HG02642 (cell line): ENCODE measurements around the gene FAM185A.
"Not testable (repeated sequence)": the region's sequence is repeated elsewhere in the genome, so short reads cannot be mapped to it uniquely, and the experiment has no call there.

ENCODE experiments used
- ATAC-seq: cut with Tn5 transposase; IDR thresholded peaks from one replicate; pipeline ENCODE4 v1.9.1; 2021; ENCODE audit warnings: mild to moderate bottlenecking; ENCODE audit not compliant: unreplicated experiment, poor library complexity

Gene FAM185A

DNA sequence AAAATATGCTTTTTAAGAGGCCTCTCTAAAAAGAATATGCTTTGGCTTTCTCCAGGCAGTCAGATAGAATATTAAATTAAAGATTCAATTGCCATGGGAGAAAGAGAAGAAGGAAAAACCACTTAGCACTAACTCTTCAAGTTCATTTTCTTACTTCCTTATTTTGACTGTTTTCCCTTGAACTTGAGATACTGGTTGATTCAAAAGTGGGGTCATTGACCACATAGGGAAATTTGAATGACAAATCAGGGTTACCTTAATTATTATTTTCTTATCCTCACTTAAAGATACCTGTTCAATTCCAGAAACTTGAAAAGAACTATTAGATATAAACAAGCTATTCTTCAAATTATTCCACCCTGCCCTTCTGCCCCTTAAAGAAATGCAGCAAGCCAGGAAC is 27.4 kb downstream of the FAM185A start:
- ATAC-seq, result not testable (repeated sequence)

DNA sequence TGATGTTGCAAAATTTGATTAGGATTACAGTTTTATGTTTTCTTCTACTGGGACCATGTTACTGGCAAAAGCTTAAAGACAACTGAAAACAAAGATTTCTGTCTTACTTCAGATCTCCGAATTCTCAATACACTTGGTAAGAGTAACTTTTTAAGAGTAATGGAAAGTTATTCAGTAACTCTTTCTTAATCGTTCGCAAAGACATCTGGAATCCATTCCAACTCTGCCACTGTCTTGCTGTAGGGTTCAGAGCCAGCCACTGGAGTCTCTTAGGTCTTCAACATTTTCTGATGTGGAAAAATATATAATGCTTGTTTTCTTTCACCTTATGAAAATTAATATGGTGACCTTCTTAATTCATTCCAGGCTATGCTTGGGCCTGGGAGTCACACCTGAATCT is 29.9 kb downstream of the FAM185A start:
- not testable (repeated sequence) for ATAC-seq

DNA sequence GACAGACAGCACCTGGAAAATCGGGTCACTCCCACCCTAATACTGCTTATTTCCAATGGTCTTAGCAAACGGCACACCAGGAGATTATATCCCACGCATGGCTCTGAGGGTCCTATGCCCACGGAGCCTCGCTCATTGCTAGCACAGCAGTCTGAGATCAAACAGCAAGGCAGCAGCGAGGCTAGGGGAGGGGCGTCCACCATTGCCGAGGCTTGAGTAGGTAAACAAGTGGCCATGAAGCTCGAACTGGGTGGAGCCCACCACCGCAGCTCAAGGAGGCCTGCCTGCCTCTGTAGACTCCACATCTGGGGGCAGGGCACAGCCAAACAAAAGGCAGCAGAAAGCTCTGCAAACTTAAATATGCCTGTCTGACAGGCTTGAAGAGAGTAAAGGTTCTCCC is 32.1 kb downstream of the FAM185A start:
- not testable (repeated sequence) for ATAC-seq

DNA sequence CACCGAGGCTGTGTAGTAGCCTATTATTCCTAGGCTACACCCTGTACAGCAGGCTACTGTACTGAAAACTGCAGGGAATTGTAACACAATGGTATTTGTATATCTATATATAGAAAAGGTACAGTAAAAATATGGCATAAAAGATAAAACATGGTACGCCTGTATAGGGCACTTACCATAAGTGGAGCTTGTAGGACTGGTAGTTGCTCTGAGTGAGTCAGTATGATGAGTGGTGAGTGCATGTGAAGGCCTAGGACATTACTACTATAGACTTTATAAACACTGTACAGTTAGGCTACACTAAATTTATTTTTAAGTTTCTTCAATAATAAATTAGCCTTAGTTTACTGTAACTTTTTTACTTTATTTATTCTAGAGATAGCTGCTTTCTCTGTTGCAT is 40.0 kb downstream of the FAM185A start:
- not testable (repeated sequence) for ATAC-seq

DNA sequence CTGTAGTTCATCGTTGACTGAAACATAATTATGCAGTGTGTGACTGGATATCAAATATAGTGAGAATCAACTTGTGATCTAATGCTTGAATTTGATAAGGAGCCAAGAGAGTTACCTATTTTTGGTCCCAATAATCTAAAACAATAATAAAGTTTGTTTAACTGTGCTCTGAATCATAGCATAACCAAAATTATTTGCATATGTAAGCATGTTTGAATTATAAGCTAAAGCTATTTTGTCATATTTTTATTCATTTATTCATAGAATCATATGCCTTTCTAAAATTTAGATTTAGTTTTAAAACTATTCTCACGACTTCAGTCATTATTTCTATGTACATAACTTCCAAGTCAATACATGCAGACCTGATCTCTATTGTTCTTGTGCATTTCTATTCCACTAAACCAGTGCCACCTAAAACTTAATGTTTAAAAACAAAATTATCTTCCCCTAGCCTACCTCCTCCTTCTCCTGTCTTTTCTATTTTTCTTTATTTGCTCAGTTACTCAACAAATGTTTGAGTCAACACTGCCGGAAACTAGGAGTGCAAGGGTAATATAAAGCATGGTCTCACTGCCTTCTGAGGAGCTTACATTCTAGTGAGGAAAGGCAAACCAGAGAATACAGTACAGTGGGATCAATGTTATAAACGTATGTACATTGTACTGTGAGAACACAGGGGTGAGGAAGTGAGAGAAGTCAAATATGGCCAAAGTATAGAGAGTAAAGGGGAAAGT is 41.7 kb downstream of the FAM185A start:
- ATAC-seq, result not testable (repeated sequence)

DNA sequence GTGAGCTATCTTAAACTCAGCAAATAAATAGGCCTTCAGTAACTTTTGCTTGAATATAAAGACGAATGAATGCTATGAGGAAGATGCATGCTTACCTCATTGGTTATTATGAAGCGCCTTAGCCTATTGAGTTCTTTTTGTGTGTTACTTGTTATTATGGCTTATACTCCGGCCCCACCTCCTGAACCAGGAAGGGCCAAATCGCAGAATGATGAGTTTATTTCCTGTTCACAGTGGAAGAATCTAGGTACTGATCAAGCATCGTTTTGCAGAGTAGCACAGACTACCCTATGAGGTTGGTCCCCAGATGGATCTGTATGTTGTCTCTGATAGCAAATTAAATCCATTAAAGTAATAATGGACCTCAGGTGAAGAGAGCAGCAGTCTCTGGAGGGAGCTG is 42.6 kb downstream of the FAM185A start:
- ATAC-seq, result not testable (repeated sequence)

DNA sequence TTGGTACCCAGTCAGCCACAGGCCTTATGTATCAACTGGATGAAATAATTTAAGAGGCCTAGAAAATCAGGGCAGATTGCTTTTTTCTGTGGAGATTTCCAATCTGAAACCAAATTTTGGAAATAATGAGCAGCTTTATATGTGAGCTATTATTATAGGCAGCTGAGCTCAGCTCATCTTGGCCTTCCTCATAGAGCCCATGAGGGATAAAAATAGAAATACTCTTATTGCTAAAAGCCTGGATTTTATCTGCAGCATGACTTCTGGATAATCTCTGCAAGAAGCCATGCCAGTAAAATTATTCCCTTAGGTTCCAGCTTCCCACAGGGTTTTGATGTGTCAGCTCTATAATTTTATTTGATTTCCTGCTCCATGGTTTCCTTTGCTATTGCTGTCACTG is 43.0 kb downstream of the FAM185A start:
- ATAC-seq, result not testable (repeated sequence)

DNA sequence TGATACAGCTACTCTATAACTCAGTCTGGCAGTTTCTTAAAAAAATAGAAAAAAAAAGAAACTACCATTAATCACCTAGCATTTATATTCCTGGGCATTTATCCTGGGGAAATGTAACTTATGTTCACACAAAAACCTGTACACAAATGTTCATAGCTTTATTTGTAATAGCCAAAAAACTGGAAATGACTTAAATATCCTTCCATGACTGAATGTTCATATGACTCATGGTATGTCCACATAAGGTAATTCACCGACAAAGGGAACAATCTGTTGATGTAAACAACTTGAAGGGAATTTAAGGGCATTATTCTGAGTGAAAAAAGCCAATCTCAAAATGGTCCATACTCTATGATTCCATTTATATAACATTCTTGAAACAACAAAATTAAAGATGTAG is 45.8 kb downstream of the FAM185A start:
- not testable (repeated sequence) for ATAC-seq

DNA sequence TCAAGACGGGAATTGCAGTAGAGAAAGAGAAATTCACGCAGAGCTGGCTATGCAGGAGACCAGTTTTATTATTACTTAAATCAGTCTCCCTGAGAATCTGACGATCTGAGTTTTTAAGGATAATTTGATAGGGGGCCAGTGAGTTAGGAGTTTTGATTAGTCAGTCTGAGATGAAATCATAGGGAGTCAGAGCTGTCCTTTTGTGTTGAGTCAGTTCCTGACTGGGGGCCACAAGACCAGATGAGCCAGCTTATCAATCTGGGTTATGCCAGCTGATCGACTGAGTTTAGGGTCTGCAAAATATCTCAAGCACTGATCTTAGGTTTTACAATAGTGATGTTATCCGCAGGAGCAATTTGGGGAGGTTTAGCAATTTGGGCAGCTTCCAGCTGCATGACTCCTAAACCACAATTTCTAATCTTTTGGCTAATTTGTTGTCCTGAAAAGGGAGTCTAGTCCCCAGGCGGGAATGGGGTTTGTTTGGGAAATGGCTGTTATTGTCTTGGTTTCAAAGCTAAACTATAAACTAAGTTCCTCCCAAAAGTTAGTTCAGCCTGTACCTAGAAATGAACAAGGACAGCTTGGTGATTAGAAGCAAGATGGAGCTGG is 47.3 kb downstream of the FAM185A start:
- ATAC-seq, result not testable (repeated sequence)

DNA sequence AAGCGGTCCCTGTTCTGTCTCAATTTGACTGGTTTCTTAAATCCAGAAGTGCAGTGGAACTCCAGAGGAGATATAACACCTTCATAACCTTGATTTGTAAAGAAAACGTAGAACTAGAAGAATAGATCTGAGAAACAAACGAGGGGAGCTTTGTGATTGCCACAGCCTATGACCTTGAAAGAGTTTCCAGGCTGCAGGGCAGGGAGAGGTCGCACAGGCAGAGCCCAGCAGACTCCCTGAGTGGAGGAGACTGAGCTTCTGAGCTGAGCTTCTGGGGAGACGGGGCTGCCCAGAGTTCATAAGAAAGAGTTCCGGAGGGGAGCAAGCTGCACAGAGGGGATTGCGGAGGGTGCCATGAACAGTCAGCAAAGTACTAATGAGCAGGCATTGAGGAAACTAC is 57.8 kb downstream of the FAM185A start:
- no peak for ATAC-seq

DNA sequence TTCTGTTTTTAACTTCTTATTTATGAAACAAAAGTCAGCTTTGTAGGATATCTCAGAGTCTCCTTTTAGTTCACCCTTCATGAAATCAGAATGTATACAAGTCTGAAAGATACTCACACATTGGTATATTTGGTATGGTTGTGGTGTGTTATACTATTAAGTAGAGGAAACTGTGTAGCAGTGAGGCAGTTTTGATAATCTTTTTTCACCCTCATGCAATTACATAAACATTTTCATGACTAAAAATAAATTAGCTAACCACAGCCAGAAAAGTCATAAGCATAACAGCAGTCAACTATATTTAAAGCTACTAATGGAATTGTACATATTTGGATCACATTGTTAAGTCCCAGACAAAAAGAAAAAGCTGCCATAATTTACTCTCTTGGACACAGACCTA is 62.1 kb downstream of the FAM185A start:
- ATAC-seq, result no peak

DNA sequence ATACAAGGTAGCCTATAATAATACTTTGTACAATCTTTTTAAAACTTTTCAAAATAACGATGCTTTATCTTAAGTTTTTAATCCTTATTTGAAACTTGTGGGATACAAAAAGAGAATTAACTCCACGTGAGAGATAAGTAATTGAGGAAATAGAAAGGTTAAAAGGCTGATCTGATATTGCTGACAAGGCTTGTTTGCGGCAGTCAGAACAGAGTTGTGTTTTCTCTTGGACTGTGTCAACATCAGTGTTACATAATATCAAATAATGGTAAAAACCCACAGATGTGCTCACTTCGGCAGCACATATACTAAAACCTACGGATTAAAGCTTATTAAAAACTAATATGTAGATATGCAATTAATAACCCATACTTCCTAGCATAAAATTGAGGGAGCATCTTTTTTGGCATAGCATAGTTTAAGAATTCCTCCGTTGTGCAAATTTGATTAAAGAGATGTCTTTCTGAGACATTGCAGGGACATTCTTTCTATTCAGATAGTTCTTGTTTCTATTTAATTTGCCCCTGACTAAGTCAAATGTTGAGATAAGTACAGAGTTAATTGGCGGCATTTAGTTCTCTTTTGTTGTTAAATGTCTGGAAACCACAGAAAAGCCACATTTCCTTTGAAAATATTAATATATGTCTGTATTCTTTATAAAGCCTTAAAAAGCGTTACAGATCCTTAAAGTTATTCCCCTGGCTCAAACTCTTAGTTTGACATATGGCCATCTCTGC is 63.3 kb downstream of the FAM185A start:
- no peak for ATAC-seq

DNA sequence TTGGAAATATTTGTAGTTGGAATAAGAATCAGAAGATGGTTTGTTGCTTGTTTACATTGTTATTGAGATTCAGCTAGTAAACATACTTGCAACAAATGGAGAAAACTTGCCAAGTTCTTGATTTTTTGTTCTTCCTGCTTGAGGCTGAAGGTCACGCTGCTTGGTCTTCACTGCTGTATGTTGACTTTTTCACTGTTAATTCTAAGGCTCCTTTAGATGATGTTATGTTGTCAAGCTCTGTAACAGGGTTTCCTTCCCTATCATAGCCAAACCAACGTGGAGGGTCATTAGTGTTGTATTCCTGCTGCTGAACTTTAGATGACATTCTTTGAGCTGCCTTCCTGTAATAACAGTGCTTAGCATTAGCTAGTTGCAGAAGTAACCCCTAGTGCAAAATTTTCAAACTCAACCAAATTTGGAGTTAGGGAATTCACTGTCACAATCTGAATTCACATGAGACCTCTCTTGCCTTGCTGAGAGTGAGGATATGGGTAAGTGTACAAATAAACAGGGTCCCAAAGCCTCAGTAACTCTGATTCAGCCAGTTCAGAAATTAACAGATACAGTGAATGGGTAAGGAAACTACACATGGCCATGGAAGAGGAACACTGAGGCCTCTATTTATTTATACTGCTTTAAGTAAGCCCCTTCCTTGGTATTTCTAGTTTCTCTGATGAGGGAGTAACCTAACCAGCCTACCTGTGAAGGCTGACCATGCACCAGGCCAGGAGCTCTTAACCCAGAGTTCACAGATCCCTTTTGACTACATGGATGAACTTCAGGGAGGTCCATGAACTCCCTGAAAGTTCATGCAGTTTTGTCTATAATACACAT is 64.6 kb downstream of the FAM185A start:
- ATAC-seq, result no peak

DNA sequence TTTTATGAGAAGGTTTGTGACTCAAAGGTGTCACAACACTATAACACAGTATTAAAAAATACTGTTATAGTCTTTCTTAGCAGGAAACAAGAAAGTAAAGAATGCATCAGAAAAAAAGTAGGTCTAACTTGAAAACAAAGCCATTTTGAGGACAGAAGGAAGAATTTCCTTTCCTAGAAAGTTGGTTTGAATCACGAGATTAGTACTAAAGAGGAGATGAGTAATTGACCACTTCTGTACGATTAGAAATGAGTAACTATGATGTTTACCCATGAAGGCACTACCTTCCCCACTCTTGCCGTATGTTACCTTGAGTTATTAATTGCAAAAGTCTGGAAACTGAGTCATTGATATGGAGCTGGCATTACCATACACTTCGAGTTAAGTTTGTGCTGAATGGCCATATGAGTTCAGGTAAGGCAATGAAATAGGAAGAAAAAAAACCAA is 65.2 kb downstream of the FAM185A start:
- ATAC-seq, result no peak

DNA sequence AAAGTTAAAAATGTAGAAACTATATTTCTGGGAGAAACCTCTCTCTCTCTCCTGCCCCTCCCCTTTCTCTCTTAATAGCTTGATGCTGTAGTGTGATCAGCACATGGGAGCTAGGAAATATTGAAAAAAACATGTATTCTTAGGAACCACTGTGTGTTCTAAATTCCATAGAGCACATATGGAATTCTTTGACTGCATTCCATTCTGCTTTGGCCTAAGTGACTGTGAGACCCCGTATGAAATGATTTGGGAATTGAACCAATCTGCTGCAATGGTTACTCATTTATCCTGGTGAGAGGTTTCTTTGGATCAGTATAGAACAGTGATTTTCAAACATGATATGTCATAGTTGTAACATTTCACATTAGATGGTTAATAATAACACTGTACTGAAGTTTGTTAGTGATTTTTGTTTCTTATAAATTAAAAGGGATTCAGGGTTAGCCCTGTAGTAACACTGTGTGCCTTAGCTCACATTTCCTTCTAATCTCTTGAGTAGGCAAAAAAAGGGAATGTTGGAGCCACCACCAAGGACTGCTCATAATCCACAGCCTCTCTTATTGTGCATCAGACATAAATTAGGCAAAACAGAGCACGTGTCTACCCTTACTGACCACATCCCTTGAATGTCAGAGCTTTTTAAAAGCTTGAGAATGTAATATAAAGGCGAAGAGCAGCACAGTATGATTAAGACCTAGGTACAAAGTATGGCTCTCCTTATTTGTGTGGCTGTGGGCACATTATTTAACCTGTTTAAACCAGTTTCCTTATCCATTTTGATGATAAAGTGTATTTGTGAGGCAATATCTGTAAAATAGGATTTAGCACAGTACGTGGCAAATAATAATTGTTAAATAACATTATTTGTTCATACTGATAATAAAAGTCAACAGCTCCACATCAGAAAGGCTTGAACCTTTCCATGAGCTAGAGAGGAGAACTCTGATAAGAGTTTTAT is 69.1 kb downstream of the FAM185A start:
- no peak for ATAC-seq

DNA sequence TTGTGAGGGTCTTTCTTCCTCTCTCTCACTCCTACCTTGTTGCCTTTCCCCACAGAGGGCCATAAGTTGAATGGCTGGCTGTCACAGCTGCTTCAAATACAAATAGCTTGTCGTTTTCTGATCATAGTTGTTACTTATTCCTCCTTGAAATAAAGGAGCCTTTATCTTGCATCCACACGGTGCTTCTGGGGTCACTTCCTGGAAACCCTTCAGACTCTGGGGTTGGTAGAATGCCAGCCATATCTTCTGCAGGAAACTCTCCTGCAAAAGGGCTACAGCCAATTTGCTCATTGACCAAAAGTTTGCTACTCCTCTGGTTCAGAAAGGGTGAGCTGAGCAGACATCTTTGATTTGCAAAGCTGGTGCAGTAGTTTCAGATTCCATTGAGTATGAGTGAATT is 70.4 kb downstream of the FAM185A start:
- no peak for ATAC-seq

DNA sequence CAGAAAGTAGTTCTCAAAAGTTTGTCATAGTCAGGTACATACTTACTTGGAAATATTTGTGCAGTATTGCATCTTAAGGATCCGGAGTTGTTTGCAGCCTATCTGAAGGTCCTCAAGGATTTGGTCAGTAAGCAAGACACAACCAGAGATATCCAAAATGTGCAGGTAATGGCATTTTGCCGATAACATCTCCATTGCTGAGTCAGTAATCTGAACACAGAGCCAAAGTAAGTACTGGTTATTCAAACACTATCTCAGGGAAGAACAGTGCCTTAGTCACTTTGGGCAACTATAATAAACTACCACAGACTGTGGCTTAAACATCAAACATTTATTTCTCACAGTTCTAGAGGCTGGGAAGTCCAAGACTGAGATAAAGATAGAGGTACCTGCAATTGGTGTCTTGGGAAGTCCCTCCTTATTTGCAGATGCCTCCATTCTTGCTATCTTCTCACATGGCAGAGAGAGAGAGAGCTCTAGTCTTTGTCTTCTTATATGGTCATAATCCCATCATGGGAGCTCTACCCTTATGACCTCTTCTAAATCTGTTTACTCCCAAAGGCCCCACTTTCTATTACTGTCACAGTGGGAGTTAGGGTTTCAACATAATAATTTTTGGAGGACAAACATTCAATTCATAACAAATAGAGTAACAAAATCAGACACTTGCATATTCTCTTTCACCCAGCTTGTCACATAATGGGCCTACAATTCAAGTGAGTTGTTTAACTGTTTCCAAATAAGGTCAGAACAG is 73.4 kb downstream of the FAM185A start:
- ATAC-seq, result no peak

DNA sequence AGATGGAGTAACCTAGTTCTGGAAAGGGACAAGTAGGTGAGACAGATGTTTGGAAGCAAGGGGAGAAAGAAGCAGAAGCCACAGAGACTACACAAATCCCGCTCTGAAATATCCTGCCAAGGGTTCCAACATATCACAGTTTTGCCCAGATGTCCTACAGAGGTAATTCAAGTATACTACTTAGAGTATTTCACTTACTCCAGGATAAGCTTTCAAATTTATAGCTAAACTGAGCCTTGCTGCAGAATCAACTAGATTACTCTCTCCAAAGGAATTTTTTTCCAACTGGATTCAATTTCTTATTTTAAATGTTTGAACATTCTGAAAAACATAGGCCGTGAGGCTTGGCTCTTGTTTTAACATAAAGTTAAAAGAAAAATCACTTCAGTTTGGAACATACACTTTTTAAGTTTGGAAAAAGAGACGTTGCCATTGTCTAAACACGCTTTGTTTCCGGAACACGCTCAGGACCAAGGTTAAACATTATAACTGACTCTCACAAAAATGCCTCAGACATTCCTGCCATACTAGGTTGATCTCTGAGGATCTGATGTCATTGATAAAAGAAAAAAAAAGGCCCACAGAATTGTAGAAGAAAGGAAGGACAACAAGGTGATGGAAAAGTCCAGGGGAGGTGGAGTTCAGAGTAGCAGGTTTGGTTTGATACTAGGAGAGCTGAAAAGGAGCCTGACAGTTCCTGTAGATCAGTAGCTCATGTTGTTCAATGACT is 74.8 kb downstream of the FAM185A start:
- no peak for ATAC-seq
